ENCODE results near the gene RHEBL1. TPM values are rescaled to one million over a fixed set of nuclear protein-coding genes. Genes with fewer than 3 reads are reported as not detected.

RHEBL1 gene
- total RNA-seq, 1 donor from 2014 or later = 0.72 TPM

DNA sequence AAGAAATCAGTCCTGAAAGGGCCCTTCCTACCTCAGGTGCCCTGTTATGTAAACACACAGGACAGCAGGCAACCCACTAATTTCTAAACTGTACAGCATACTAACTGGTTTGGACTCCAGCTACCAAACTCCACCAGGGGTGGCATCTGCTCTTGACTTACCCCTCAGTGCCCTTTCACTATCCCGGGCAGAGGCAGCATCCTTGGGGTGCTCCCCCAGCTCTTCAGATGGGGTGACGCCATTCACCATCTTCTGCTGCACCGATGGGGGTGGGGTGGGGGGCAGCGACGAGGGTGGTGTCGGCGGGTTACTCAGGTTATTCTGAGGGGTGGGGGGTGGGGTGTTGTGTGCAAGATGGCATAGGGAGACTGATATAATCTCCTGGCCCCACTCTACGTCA is 39.7 kb downstream of the RHEBL1 start:
- no peak for DNase-seq (ENCODE audit: low spot score, unreplicated experiment)
- no peaks in the 10 kb centered on the region for H3K9me3 Mint-ChIP-seq (ENCODE audit: low read depth)
- no peaks in the 10 kb centered on the region for H3K27me3 Mint-ChIP-seq
- H3K4me3 Mint-ChIP-seq (ENCODE audit: low read depth) = no peak overlapping the region
- H3K4me1 Mint-ChIP-seq (ENCODE audit: low read depth) = no peaks in the 10 kb centered on the region
- no peak overlapping the region for H3K27ac Mint-ChIP-seq
- no peak for TF ChIP-seq CTCF (IDR thresholded peaks at IDR 0.05; ENCODE audit: unreplicated experiment)
- peaks cover 13% of the 10 kb centered on the region for H3K36me3 Mint-ChIP-seq (ENCODE audit: insufficient read depth)

- H3K36me3 Mint-ChIP-seq (ENCODE audit: insufficient read depth) = peaks cover 12% of the 10 kb centered on the region
- no peaks in the 10 kb centered on the region for H3K27me3 Mint-ChIP-seq
- H3K4me1 Mint-ChIP-seq (ENCODE audit: low read depth) = no peaks in the 10 kb centered on the region
- no peak for TF ChIP-seq CTCF (IDR thresholded peaks at IDR 0.05; ENCODE audit: unreplicated experiment)
- H3K27ac Mint-ChIP-seq = no peak overlapping the region
- DNase-seq (ENCODE audit: low spot score, unreplicated experiment) = no peak
- H3K9me3 Mint-ChIP-seq (ENCODE audit: low read depth) = no peaks in the 10 kb centered on the region
- H3K4me3 Mint-ChIP-seq (ENCODE audit: low read depth) = no peak overlapping the region
These were observed 41.0 kb downstream of the RHEBL1 start for GRCh38 chr12:49028666-49029275.

DNA sequence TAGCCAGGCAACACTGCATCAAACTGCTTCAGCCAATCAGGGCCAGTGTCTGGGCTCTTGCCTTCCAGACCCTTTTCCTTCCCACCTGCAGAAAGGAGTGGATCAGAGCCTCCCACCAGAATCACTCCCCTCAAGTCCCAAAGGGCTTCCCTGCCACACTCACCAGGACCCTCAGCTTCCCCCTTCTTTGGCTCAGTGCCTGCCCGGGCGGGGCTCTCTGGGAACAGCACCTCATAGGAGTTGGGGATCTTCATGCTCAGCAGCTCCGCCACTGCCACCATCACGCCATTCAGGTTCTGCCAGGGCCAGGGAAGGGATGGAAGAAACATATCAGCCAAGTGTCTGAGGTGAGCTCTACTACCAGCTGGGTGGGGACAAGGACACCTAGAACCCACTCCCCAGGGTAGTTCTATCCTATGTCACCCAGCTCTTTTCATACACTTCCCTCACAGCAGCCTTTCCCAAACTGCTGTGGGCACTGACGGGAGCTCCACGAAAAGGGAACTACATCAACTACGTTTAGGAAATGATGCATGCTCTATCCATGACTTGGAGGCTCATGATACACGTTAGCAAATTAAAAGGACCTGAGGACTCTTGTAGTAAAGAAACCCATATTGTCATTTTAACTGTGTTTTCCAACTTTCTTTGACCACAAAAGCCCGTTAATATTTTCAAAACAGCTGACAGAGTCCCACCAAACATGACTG is 41.8 kb downstream of the RHEBL1 start:
- no peaks in the 10 kb centered on the region for H3K9me3 Mint-ChIP-seq (ENCODE audit: low read depth)
- H3K4me3 Mint-ChIP-seq (ENCODE audit: low read depth) = no peak overlapping the region
- H3K27ac Mint-ChIP-seq = no peak overlapping the region
- H3K36me3 Mint-ChIP-seq (ENCODE audit: insufficient read depth) = peaks cover 13% of the 10 kb centered on the region
- DNase-seq (ENCODE audit: low spot score, unreplicated experiment) = no peak
- H3K27me3 Mint-ChIP-seq = no peaks in the 10 kb centered on the region
- no peak for TF ChIP-seq CTCF (IDR thresholded peaks at IDR 0.05; ENCODE audit: unreplicated experiment)
- no peaks in the 10 kb centered on the region for H3K4me1 Mint-ChIP-seq (ENCODE audit: low read depth)

- DNase-seq (ENCODE audit: low spot score, unreplicated experiment) = no peak
- no peak for TF ChIP-seq CTCF (IDR thresholded peaks at IDR 0.05; ENCODE audit: unreplicated experiment)
- no peak overlapping the region for H3K4me3 Mint-ChIP-seq (ENCODE audit: low read depth)
- no peaks in the 10 kb centered on the region for H3K27me3 Mint-ChIP-seq
- peaks cover 18% of the 10 kb centered on the region for H3K36me3 Mint-ChIP-seq (ENCODE audit: insufficient read depth)
- H3K9me3 Mint-ChIP-seq (ENCODE audit: low read depth) = no peaks in the 10 kb centered on the region
- no peaks in the 10 kb centered on the region for H3K4me1 Mint-ChIP-seq (ENCODE audit: low read depth)
- H3K27ac Mint-ChIP-seq = no peak overlapping the region
These were observed 42.9 kb downstream of the RHEBL1 start for GRCh38 chr12:49026678-49027480.

- Mint-ChIP-seq H3K27me3 (no peaks in the 10 kb centered on the region), H3K4me1 (ENCODE audit: low read depth) (no peaks in the 10 kb centered on the region), H3K9me3 (ENCODE audit: low read depth) (no peaks in the 10 kb centered on the region), H3K27ac (no peak overlapping the region), H3K4me3 (ENCODE audit: low read depth) (no peak overlapping the region), H3K36me3 (ENCODE audit: insufficient read depth) (peaks cover 19% of the 10 kb centered on the region)
- no peak for DNase-seq (ENCODE audit: low spot score, unreplicated experiment)
- no peak for TF ChIP-seq CTCF (IDR thresholded peaks at IDR 0.05; ENCODE audit: unreplicated experiment)
These were observed 43.7 kb downstream of the RHEBL1 start for GRCh38 chr12:49026101-49026500.

Data from progenitor cell of endocrine pancreas (in vitro differentiated cells).